Mucosa of rectum (tissue), 2 donors: ENCODE measurements around the gene DLG1.

ENCODE experiments used
- H3K27ac ChIP-seq, 2 donors: one replicate each; pipeline ENCODE4 v1.7.0; 2013; ENCODE audit warnings: inconsistent platforms in 2 of 2, low read depth in 2 of 2, low read length in 2 of 2
- H3K27me3 ChIP-seq, 2 donors: one replicate each; pipeline ENCODE4 v1.7.0; 2013; ENCODE audit warnings: low read length in 2 of 2; ENCODE audit not compliant: control insufficient read depth in 2 of 2, insufficient read depth in 2 of 2
- H3K36me3 ChIP-seq, 2 donors: one replicate each; pipeline ENCODE4 v1.7.0; 2013; ENCODE audit warnings: low read length in 2 of 2; ENCODE audit not compliant: control insufficient read depth in 2 of 2, insufficient read depth in 2 of 2
- H3K4me1 ChIP-seq, 2 donors: one replicate each; pipeline ENCODE4 v1.7.0; 2013; ENCODE audit warnings: low read length in 2 of 2, mild to moderate bottlenecking in 1 of 2; ENCODE audit not compliant: control insufficient read depth in 2 of 2, insufficient read depth in 2 of 2
- H3K4me3 ChIP-seq, 2 donors: one replicate each; pipeline ENCODE4 v1.7.0; 2013; ENCODE audit warnings: low read length in 2 of 2
- H3K9ac ChIP-seq, 2 donors: one replicate each; pipeline ENCODE4 v1.7.0; 2013; ENCODE audit warnings: low read length in 2 of 2, low read depth in 1 of 2, mild to moderate bottlenecking in 1 of 2
- H3K9me3 ChIP-seq, 2 donors: one replicate each; pipeline ENCODE4 v1.7.0; 2013; ENCODE audit warnings: low read length in 2 of 2; ENCODE audit not compliant: control insufficient read depth in 2 of 2
- donor health status: healthy.
- donor health status: Normal muscosa, but diverticular disease.

DLG1 gene

GRCh38 chr3:197337214-197337613, 38.8 kb upstream of the DLG1 start:
- no peak overlapping the region for H3K9ac ChIP-seq
- no peaks in the 10 kb centered on the region for H3K36me3 ChIP-seq
- H3K27ac ChIP-seq = no peak overlapping the region
- peaks cover 0 to 5% of the 10 kb centered on the region in 2 donors for H3K4me1 ChIP-seq
- no peak overlapping the region for H3K4me3 ChIP-seq
- no peaks in the 10 kb centered on the region for H3K9me3 ChIP-seq
- H3K27me3 ChIP-seq = no peaks in the 10 kb centered on the region

DNA sequence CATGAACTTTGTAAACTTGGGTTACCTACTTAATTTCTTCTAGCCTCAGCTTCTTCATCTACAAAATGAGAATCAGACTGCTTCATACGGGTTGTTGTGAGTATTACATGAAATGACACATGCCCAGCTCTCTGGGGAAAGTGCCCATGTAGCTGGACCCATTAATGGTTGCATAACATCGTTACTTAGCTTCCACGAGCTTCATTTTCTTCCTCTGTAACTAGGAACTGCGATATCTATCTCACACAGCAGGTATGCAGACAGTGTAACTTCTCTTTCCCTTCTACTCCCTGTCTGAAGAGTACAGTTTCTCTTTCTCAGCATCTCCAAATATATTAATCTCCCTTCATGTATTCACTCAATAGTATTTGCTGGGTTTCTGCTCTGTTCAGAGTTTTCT, 37.9 kb upstream of the DLG1 start:
- H3K9me3 ChIP-seq = no peaks in the 10 kb centered on the region

DNA sequence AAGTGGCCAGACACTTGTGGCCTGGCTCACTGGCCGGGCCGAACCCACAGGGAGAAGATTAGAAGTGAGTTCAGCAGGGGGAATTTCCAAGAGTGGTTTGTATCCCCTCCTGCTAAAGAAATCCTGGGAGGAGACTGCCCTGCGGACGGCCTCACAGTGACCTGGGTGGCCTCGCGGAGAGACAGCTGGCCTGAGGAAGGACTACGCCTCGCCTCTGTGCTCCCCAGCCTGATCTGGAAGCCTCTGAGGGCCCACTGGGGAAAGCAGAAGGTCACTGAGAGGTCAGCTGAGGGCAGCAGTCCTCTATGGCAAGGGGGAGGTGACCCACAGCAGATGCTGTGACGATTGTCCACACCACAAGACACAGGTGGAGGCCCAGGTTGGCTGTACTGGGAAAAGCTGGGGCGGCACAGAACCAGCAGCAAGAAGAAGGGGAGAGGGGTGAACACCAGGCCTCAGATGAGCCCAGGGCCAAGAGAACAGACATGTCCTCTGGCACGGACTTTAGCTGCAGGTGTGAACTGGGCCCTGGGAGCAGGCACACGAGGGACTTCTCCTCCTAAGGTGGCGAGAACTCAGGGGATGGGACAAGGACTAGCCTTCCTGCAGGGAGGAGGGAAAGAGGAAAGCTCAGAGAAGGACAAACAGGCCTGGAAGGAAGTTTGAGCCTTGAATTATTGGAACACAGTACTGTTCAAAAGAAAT, 37.2 kb upstream of the DLG1 start:
- H3K36me3 ChIP-seq = no peaks in the 10 kb centered on the region
- H3K27ac ChIP-seq = no peak overlapping the region

More for the DNA sequence above, 37.9 kb upstream of the DLG1 start:
- Histone ChIP-seq H3K27me3 (no peaks in the 10 kb centered on the region), H3K27ac (no peak overlapping the region), H3K9ac (no peak overlapping the region), H3K4me1 (peaks cover 0 to 5% of the 10 kb centered on the region in 2 donors), H3K36me3 (no peaks in the 10 kb centered on the region), H3K4me3 (no peak overlapping the region)

GRCh38 chr3:197333901-197334639, 35.7 kb upstream of the DLG1 start:
- Histone ChIP-seq H3K27ac (no peak overlapping the region), H3K36me3 (no peaks in the 10 kb centered on the region), H3K9ac (no peak overlapping the region), H3K4me1 (no peaks in the 10 kb centered on the region), H3K9me3 (no peaks in the 10 kb centered on the region), H3K27me3 (no peaks in the 10 kb centered on the region), H3K4me3 (no peak overlapping the region)

More for the DNA sequence above, 37.2 kb upstream of the DLG1 start:
- Histone ChIP-seq H3K9ac (no peak overlapping the region), H3K9me3 (no peaks in the 10 kb centered on the region), H3K4me3 (no peak overlapping the region), H3K27me3 (no peaks in the 10 kb centered on the region), H3K4me1 (peaks cover 0 to 3% of the 10 kb centered on the region in 2 donors)

DNA sequence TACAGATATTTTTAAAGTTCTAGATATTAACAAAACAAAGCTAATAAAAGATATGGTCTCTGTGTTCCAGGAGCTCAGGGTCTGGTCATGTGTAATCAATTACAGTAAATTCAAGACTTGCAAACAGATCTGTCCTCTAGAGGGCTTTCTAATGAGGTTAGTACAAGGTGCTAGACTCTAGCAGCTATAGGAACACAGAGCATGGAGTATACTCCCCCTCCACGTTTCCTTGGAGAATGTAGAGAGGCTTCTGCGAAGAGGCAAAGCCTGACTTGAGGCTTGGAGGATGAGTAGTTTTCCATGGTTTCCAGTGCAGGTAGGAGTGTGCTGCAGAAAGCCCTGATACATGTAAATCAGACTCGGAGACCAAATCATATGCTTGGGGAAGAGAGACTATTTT, 32.7 kb upstream of the DLG1 start:
- Histone ChIP-seq H3K27ac (no peak overlapping the region), H3K4me3 (no peak overlapping the region), H3K4me1 (no peaks in the 10 kb centered on the region), H3K9me3 (no peaks in the 10 kb centered on the region), H3K27me3 (no peaks in the 10 kb centered on the region), H3K36me3 (no peaks in the 10 kb centered on the region), H3K9ac (no peak overlapping the region)

DNA sequence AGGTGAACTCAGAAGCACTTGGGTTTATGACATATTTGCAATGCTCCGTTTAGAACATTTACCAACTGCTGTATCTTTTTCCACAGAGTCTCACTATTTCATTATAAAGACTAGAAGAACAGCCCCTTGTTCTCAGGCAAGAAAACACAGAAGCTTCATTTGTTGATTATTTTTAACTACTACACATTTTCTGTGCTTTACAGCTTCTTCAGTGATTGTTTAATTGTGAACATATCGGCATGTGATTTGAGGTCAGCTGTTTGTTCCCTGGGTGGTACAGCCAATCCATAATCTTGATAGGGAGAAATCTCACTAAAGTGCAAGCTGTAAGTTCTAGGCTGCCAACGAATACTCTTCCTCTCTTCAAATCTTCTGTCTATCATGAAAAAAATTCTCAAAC, 31.0 kb upstream of the DLG1 start:
- H3K27ac ChIP-seq = no peak overlapping the region

GRCh38 chr3:197328198-197328597, 29.8 kb upstream of the DLG1 start:
- H3K27ac ChIP-seq = no peak overlapping the region
- H3K36me3 ChIP-seq = no peaks in the 10 kb centered on the region
- no peaks in the 10 kb centered on the region for H3K9me3 ChIP-seq
- H3K4me1 ChIP-seq = no peaks in the 10 kb centered on the region
- no peak overlapping the region for H3K4me3 ChIP-seq
- H3K9ac ChIP-seq = no peak overlapping the region
- H3K27me3 ChIP-seq = no peaks in the 10 kb centered on the region

More for the DNA sequence above, 31.0 kb upstream of the DLG1 start:
- H3K27me3 ChIP-seq = no peaks in the 10 kb centered on the region
- no peaks in the 10 kb centered on the region for H3K36me3 ChIP-seq
- H3K9ac ChIP-seq = no peak overlapping the region
- H3K4me3 ChIP-seq = no peak overlapping the region
- no peaks in the 10 kb centered on the region for H3K4me1 ChIP-seq
- no peaks in the 10 kb centered on the region for H3K9me3 ChIP-seq

DNA sequence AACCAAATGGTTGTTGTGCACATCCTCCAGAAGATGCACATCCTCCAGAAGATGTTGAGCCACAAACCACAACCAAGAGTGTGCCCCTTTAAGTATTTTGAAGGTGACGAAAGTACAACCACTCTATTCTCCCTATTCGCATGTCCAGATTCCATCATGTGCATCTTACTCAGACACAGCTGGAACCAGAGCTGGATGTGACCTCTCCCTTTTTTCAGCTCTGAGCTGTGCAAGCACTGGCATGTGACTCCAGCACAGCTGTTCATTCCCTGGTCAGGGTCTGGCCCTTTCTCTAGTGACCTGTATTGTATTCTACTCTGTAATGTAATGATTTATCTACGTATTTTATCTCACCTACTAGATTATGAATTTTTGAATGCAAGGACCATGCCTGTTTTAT, 29.3 kb upstream of the DLG1 start:
- H3K9ac ChIP-seq = no peak overlapping the region
- no peaks in the 10 kb centered on the region for H3K36me3 ChIP-seq
- no peaks in the 10 kb centered on the region for H3K27me3 ChIP-seq
- no peaks in the 10 kb centered on the region for H3K9me3 ChIP-seq
- H3K4me3 ChIP-seq = no peak overlapping the region
- no peaks in the 10 kb centered on the region for H3K4me1 ChIP-seq
- H3K27ac ChIP-seq = no peak overlapping the region

GRCh38 chr3:197325773-197326172, 27.4 kb upstream of the DLG1 start:
- Histone ChIP-seq H3K27me3 (no peaks in the 10 kb centered on the region), H3K9ac (no peak overlapping the region), H3K4me1 (no peaks in the 10 kb centered on the region), H3K4me3 (no peak overlapping the region), H3K27ac (no peak overlapping the region), H3K9me3 (no peaks in the 10 kb centered on the region), H3K36me3 (no peaks in the 10 kb centered on the region)

- no peak overlapping the region for H3K27ac ChIP-seq
- no peak overlapping the region for H3K4me3 ChIP-seq
- no peak overlapping the region for H3K9ac ChIP-seq
- H3K9me3 ChIP-seq = no peaks in the 10 kb centered on the region
- H3K27me3 ChIP-seq = no peaks in the 10 kb centered on the region
- H3K4me1 ChIP-seq = no peaks in the 10 kb centered on the region
- H3K36me3 ChIP-seq = no peaks in the 10 kb centered on the region
Observed at GRCh38 chr3:197322149-197322548, 23.7 kb upstream of the DLG1 start.
